Immature natural killer cell (primary cell): Measurements from ENCODE around the gene SEPTIN10. TPM values are rescaled to one million over a fixed set of nuclear protein-coding genes. Genes with fewer than 3 reads are reported as not detected.

Source experiments
- DNase-seq, 3 donors: peaks; one replicate each; pipeline ENCODE4 v3.0.0; 2022; ENCODE audit warnings: mixed read lengths in 1 of 3
- H3K27ac Mint-ChIP-seq, 6 donors: one replicate each; pipeline ENCODE4 v1.8.0; 2020; ENCODE audit warnings: mixed read lengths in 6 of 6, mild to moderate bottlenecking in 5 of 6, inconsistent platforms in 4 of 6, moderate library complexity in 3 of 6
- H3K27me3 Mint-ChIP-seq, 3 donors: one replicate each; pipeline ENCODE4 v1.8.0; 2020 to 2021; ENCODE audit warnings: low read depth in 3 of 3, mild to moderate bottlenecking in 3 of 3, mixed read lengths in 3 of 3, moderate library complexity in 3 of 3, inconsistent platforms in 1 of 3
- H3K36me3 Mint-ChIP-seq, 3 donors: one replicate each; pipeline ENCODE4 v1.8.0; 2020; ENCODE audit warnings: mixed read lengths in 3 of 3, inconsistent platforms in 2 of 3, mild to moderate bottlenecking in 2 of 3
- H3K4me1 Mint-ChIP-seq, 2 donors: one replicate each; pipeline ENCODE4 v1.8.0; 2020; ENCODE audit warnings: inconsistent platforms in 2 of 2, mild to moderate bottlenecking in 2 of 2, mixed read lengths in 2 of 2, moderate library complexity in 1 of 2
- H3K4me3 Mint-ChIP-seq, 5 donors: one replicate each; pipeline ENCODE4 v1.8.0; 2020; ENCODE audit warnings: mild to moderate bottlenecking in 5 of 5, mixed read lengths in 5 of 5, inconsistent platforms in 3 of 5, moderate library complexity in 3 of 5
- H3K9me3 Mint-ChIP-seq, 6 donors: one replicate each; pipeline ENCODE4 v1.8.0; 2020; ENCODE audit warnings: mild to moderate bottlenecking in 6 of 6, mixed read lengths in 6 of 6, inconsistent platforms in 4 of 6, moderate library complexity in 3 of 6
- polyA plus RNA-seq, 3 donors: library from polyadenylated mRNA; unstranded; fragments of 300-500 nt; fragmentation: Illumina TruSeq; gene quantifications; one replicate each; pipeline ENCODE4 v1.2.3, GENCODE V29; 2021

Gene SEPTIN10
- polyA plus RNA-seq, 3 donors from 2014 or later: not detected

- Mint-ChIP-seq H3K9me3 (no peaks in the 10 kb centered on the region), H3K4me3 (no peak overlapping the region), H3K4me1 (no peaks in the 10 kb centered on the region), H3K27me3 (peaks cover 5 to 9% (median 5%) of the 10 kb centered on the region in 3 donors), H3K36me3 (no peaks in the 10 kb centered on the region), H3K27ac (no peak overlapping the region)
- no peak for DNase-seq
These were observed 10.6 kb upstream of the SEPTIN10 start for GRCh38 chr2:109624339-109624738.

- H3K27ac Mint-ChIP-seq: no peak overlapping the region
- H3K27me3 Mint-ChIP-seq: peaks cover 7 to 10% (median 9%) of the 10 kb centered on the region in 3 donors
- H3K4me3 Mint-ChIP-seq: no peak overlapping the region
- DNase-seq: no peak
- H3K36me3 Mint-ChIP-seq: no peaks in the 10 kb centered on the region
- no peaks in the 10 kb centered on the region for H3K4me1 Mint-ChIP-seq
- no peaks in the 10 kb centered on the region for H3K9me3 Mint-ChIP-seq
These were observed 10.2 kb upstream of the SEPTIN10 start for GRCh38 chr2:109623923-109624322.

GRCh38 chr2:109623297-109623696 lies 9.5 kb upstream of the SEPTIN10 start:
- no peaks in the 10 kb centered on the region for H3K36me3 Mint-ChIP-seq
- DNase-seq: no peak
- H3K4me1 Mint-ChIP-seq: no peaks in the 10 kb centered on the region
- H3K27me3 Mint-ChIP-seq: peaks cover 7 to 16% (median 9%) of the 10 kb centered on the region in 3 donors
- H3K9me3 Mint-ChIP-seq: no peaks in the 10 kb centered on the region
- no peak overlapping the region for H3K4me3 Mint-ChIP-seq
- H3K27ac Mint-ChIP-seq: no peak overlapping the region

- Mint-ChIP-seq H3K4me3 (no peak overlapping the region), H3K4me1 (peaks cover 3 to 10% of the 10 kb centered on the region in 2 donors), H3K36me3 (no peaks in the 10 kb centered on the region), H3K9me3 (peaks cover 0 to 6% (median 0%) of the 10 kb centered on the region in 6 donors), H3K27ac (no peak overlapping the region), H3K27me3 (peaks cover 19 to 26% (median 21%) of the 10 kb centered on the region in 3 donors)
- no peak for DNase-seq
These were observed 5.4 kb upstream of the SEPTIN10 start for GRCh38 chr2:109619032-109619615.

- H3K4me1 Mint-ChIP-seq: peaks cover 12 to 20% of the 10 kb centered on the region in 2 donors
- H3K27ac Mint-ChIP-seq: no peak overlapping the region
- DNase-seq: no peak
- no peaks in the 10 kb centered on the region for H3K36me3 Mint-ChIP-seq
- peak overlapping the region; percentile 13 to 76 (median 57) for H3K4me3 Mint-ChIP-seq
- peaks cover 0 to 12% (median 2%) of the 10 kb centered on the region in 6 donors for H3K9me3 Mint-ChIP-seq
- H3K27me3 Mint-ChIP-seq: peaks cover 26 to 37% (median 31%) of the 10 kb centered on the region in 3 donors
These were observed 2.4 kb upstream of the SEPTIN10 start for GRCh38 chr2:109616184-109616583.

- Mint-ChIP-seq H3K36me3 (no peaks in the 10 kb centered on the region), H3K27me3 (peaks cover 26 to 38% (median 34%) of the 10 kb centered on the region in 3 donors), H3K4me3 (peak overlapping the region; percentile 29 to 76 (median 57)), H3K27ac (no peak overlapping the region), H3K4me1 (peaks cover 12 to 20% of the 10 kb centered on the region in 2 donors), H3K9me3 (peaks cover 0 to 12% (median 2%) of the 10 kb centered on the region in 6 donors)
- no peak for DNase-seq
These were observed 1.9 kb upstream of the SEPTIN10 start for GRCh38 chr2:109615637-109616144.

GRCh38 chr2:109614715-109615636 lies 1.2 kb upstream of the SEPTIN10 start:
- H3K4me1 Mint-ChIP-seq: peaks cover 12 to 20% of the 10 kb centered on the region in 2 donors
- peaks cover 26 to 42% (median 35%) of the 10 kb centered on the region in 3 donors for H3K27me3 Mint-ChIP-seq
- H3K9me3 Mint-ChIP-seq: peaks cover 0 to 12% (median 2%) of the 10 kb centered on the region in 6 donors
- no peak for DNase-seq
- H3K4me3 Mint-ChIP-seq: peak overlapping the region in 2 of 5 donors; percentile 65 to 76
- H3K36me3 Mint-ChIP-seq: no peaks in the 10 kb centered on the region
- no peak overlapping the region for H3K27ac Mint-ChIP-seq

- Mint-ChIP-seq H3K27ac (peak overlapping the region in 1 of 6 donors; percentile 49), H3K27me3 (peaks cover 24 to 41% (median 31%) of the 10 kb centered on the region in 3 donors), H3K9me3 (peaks cover 0 to 17% (median 4%) of the 10 kb centered on the region in 6 donors), H3K4me1 (peaks cover 12 to 20% of the 10 kb centered on the region in 2 donors), H3K36me3 (no peaks in the 10 kb centered on the region), H3K4me3 (peak overlapping the region; percentile 79 to 89 (median 84))
- peak in 1 of 3 donors; percentile 3 for DNase-seq
These were observed 465 bp downstream of the SEPTIN10 start for GRCh38 chr2:109613081-109613921.

- H3K4me3 Mint-ChIP-seq: no peak overlapping the region
- H3K9me3 Mint-ChIP-seq: peaks cover 0 to 17% (median 4%) of the 10 kb centered on the region in 6 donors
- peaks cover 22 to 34% (median 32%) of the 10 kb centered on the region in 3 donors for H3K27me3 Mint-ChIP-seq
- peaks cover 12 to 19% of the 10 kb centered on the region in 2 donors for H3K4me1 Mint-ChIP-seq
- no peak for DNase-seq
- H3K27ac Mint-ChIP-seq: no peak overlapping the region
- no peaks in the 10 kb centered on the region for H3K36me3 Mint-ChIP-seq
These were observed 2.2 kb downstream of the SEPTIN10 start for GRCh38 chr2:109611467-109612095.

GRCh38 chr2:109609352-109610024 lies 4.3 kb downstream of the SEPTIN10 start:
- Mint-ChIP-seq H3K9me3 (peaks cover 0 to 11% (median 4%) of the 10 kb centered on the region in 6 donors), H3K36me3 (no peaks in the 10 kb centered on the region), H3K4me1 (peaks cover 9% of the 10 kb centered on the region in 2 donors), H3K4me3 (no peak overlapping the region), H3K27me3 (peaks cover 15 to 23% (median 22%) of the 10 kb centered on the region in 3 donors), H3K27ac (no peak overlapping the region)
- DNase-seq: no peak

- H3K36me3 Mint-ChIP-seq: no peaks in the 10 kb centered on the region
- DNase-seq: no peak
- H3K27ac Mint-ChIP-seq: no peak overlapping the region
- peaks cover 6 to 16% (median 14%) of the 10 kb centered on the region in 3 donors for H3K27me3 Mint-ChIP-seq
- H3K9me3 Mint-ChIP-seq: peaks cover 0 to 6% (median under 1%) of the 10 kb centered on the region in 6 donors
- no peak overlapping the region for H3K4me3 Mint-ChIP-seq
- peaks cover 1 to 3% of the 10 kb centered on the region in 2 donors for H3K4me1 Mint-ChIP-seq
These were observed 6.0 kb downstream of the SEPTIN10 start for GRCh38 chr2:109607766-109608165.

GRCh38 chr2:109604597-109604996 lies 9.2 kb downstream of the SEPTIN10 start:
- Mint-ChIP-seq H3K27ac (no peak overlapping the region), H3K4me1 (no peaks in the 10 kb centered on the region), H3K9me3 (peaks cover 0 to 5% (median under 1%) of the 10 kb centered on the region in 6 donors), H3K27me3 (peaks cover 4 to 9% (median 9%) of the 10 kb centered on the region in 3 donors), H3K36me3 (no peaks in the 10 kb centered on the region), H3K4me3 (no peak overlapping the region)
- DNase-seq: no peak
